Measurements from ENCODE around the gene HTR7. TPM values are rescaled to one million over a fixed set of nuclear protein-coding genes. Genes with fewer than 3 reads are reported as not detected.

The HTR7 gene
- polyA plus RNA-seq, 1 donor (not counting 4 experiments of a cell fraction or from before 2014, with no cell fraction given), result 12.2 TPM

- Histone ChIP-seq H3K4me2 (ENCODE audit: control insufficient read depth, extremely low read depth, insufficient read depth, low read depth, low read length) (no peak overlapping the region), H3K27ac (ENCODE audit: control insufficient read depth, insufficient read depth, low read length) (no peak overlapping the region), H3K9ac (ENCODE audit: control insufficient read depth, extremely low read depth, insufficient read depth, low read length) (no peak overlapping the region), H2AFZ (ENCODE audit: control insufficient read depth, low read length) (no peak overlapping the region), H3K36me3 (ENCODE audit: control insufficient read depth in 2 of 2, extremely low read depth in 1 of 2, insufficient read depth in 2 of 2, low read length in 2 of 2) (no peaks in the 10 kb centered on the region), H3K9me3 (ENCODE audit: control insufficient read depth, low read depth, low read length) (no peaks in the 10 kb centered on the region), H3K4me1 (ENCODE audit: control insufficient read depth, extremely low read depth, insufficient read depth, low read length) (peaks cover 9% of the 10 kb centered on the region), H4K20me1 (ENCODE audit: control insufficient read depth, extremely low read depth, insufficient read depth, low read length) (no peaks in the 10 kb centered on the region), H3K79me2 (ENCODE audit: control insufficient read depth, insufficient read depth, low read length) (no peaks in the 10 kb centered on the region), H3K4me3 (ENCODE audit: control insufficient read depth in 2 of 3, extremely low read depth in 1 of 3, insufficient read depth in 2 of 3, low read depth in 1 of 3, low read length in 3 of 3) (no peak overlapping the region), H3K27me3 (ENCODE audit: control insufficient read depth, extremely low read depth, insufficient read depth, low read length) (no peaks in the 10 kb centered on the region), H3K9me1 (ENCODE audit: control insufficient read depth, extremely low read depth, insufficient read depth, low read length) (no peaks in the 10 kb centered on the region)
- dilution Hi-C loops (cut with MboI; ENCODE audit: extremely low pct_ligation_motif_present, low sequenced_read_pairs), result no loop called here
- TF ChIP-seq EZH2 (IDR thresholded peaks at IDR 0.05; ENCODE audit: low read length) (no peak), CTCF (optimal IDR thresholded peaks at IDR 0.05 in 1 of 3, IDR thresholded peaks at IDR 0.05 in 1 of 3, conservative IDR thresholded peaks at IDR 0.05 in 1 of 3; ENCODE audit: extremely low read depth in 1 of 3, insufficient read depth in 2 of 3, low read length in 3 of 3) (no peak)
- DNase-seq (ENCODE audit: low read depth, low spot score) (no peak), FAIRE-seq (no peak)
These were observed 135.0 kb downstream of the HTR7 start for GRCh38 chr10:90722832-90723231.

GRCh38 chr10:90718182-90718581 lies 139.7 kb downstream of the HTR7 start:
- no peaks in the 10 kb centered on the region for H3K9me3 ChIP-seq (ENCODE audit: control insufficient read depth, low read depth, low read length)
- no peak overlapping the region for H3K9ac ChIP-seq (ENCODE audit: control insufficient read depth, extremely low read depth, insufficient read depth, low read length)
- no peaks in the 10 kb centered on the region for H3K9me1 ChIP-seq (ENCODE audit: control insufficient read depth, extremely low read depth, insufficient read depth, low read length)
- H3K27ac ChIP-seq (ENCODE audit: control insufficient read depth, insufficient read depth, low read length), result no peak overlapping the region
- H3K27me3 ChIP-seq (ENCODE audit: control insufficient read depth, extremely low read depth, insufficient read depth, low read length), result no peaks in the 10 kb centered on the region
- TF ChIP-seq EZH2 (IDR thresholded peaks at IDR 0.05; ENCODE audit: low read length), result no peak
- TF ChIP-seq CTCF (optimal IDR thresholded peaks at IDR 0.05 in 1 of 3, IDR thresholded peaks at IDR 0.05 in 1 of 3, conservative IDR thresholded peaks at IDR 0.05 in 1 of 3; ENCODE audit: extremely low read depth in 1 of 3, insufficient read depth in 2 of 3, low read length in 3 of 3), result no peak
- H2AFZ ChIP-seq (ENCODE audit: control insufficient read depth, low read length), result no peak overlapping the region
- H4K20me1 ChIP-seq (ENCODE audit: control insufficient read depth, extremely low read depth, insufficient read depth, low read length), result no peaks in the 10 kb centered on the region
- no peaks in the 10 kb centered on the region for H3K4me1 ChIP-seq (ENCODE audit: control insufficient read depth, extremely low read depth, insufficient read depth, low read length)
- H3K79me2 ChIP-seq (ENCODE audit: control insufficient read depth, insufficient read depth, low read length), result no peaks in the 10 kb centered on the region
- H3K36me3 ChIP-seq (ENCODE audit: control insufficient read depth in 2 of 2, extremely low read depth in 1 of 2, insufficient read depth in 2 of 2, low read length in 2 of 2), result no peaks in the 10 kb centered on the region
- no peak overlapping the region for H3K4me2 ChIP-seq (ENCODE audit: control insufficient read depth, extremely low read depth, insufficient read depth, low read depth, low read length)
- FAIRE-seq (peak; percentile 5), DNase-seq (ENCODE audit: low read depth, low spot score) (no peak)
- dilution Hi-C loops (cut with MboI; ENCODE audit: extremely low pct_ligation_motif_present, low sequenced_read_pairs), result no loop called here
- no peak overlapping the region for H3K4me3 ChIP-seq (ENCODE audit: control insufficient read depth in 2 of 3, extremely low read depth in 1 of 3, insufficient read depth in 2 of 3, low read depth in 1 of 3, low read length in 3 of 3)
